ENCODE data around the gene HLX.

DNA sequence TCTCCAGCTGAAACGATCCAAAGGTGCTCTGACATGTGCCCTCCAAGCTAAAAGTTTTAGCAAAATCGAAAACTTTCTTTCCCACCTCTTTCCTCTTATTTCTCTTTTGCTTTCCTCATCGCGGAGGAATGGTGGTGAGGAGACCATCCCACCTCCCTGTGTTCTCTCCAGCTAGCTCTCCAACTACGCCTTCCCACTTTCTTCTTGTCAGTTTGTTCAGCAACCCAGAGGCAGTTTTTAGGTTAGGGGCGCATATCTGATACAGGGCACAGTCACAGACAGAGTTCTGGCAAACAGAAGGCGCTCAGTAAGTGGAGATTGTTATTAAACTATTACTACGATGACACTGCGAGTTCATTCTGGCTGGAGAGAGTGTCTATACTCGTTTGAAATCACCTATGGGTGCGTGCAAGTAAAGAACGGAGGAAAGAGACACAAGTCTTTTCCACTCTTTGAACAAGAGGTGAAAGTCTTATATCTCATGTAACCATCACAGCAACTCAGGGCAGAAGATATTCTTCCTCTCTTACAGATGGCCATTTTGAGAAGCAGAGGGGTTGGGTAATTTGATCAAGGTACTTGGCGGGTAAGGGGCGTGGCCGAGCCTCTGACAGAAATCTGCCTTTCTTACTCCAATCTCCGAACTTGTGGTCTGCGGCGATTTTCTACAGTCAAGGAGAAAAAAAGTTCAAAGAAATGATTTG, 13.9 kb downstream of the HLX start:
- no peak for TF ChIP-seq POLR2A (IDR thresholded peaks at IDR 0.05)
- TF ChIP-seq POLR2AphosphoS5 (IDR thresholded peaks at IDR 0.05): no peak
- TF ChIP-seq, protein P1, sequence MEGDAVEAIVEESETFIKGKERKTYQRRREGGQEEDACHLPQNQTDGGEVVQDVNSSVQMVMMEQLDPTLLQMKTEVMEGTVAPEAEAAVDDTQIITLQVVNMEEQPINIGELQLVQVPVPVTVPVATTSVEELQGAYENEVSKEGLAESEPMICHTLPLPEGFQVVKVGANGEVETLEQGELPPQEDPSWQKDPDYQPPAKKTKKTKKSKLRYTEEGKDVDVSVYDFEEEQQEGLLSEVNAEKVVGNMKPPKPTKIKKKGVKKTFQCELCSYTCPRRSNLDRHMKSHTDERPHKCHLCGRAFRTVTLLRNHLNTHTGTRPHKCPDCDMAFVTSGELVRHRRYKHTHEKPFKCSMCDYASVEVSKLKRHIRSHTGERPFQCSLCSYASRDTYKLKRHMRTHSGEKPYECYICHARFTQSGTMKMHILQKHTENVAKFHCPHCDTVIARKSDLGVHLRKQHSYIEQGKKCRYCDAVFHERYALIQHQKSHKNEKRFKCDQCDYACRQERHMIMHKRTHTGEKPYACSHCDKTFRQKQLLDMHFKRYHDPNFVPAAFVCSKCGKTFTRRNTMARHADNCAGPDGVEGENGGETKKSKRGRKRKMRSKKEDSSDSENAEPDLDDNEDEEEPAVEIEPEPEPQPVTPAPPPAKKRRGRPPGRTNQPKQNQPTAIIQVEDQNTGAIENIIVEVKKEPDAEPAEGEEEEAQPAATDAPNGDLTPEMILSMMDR (IDR thresholded peaks at IDR 0.05): no peak

Data from transverse colon (tissue), 4 donors.